Measurements from ENCODE around the gene ANXA6. TPM values are rescaled to one million over a fixed set of nuclear protein-coding genes. Genes with fewer than 3 reads are reported as not detected.

Gene ANXA6
- 277 and 387 TPM in 2 replicates for total RNA-seq (2014; rRNA removed; shearing (Covaris generic); ENCODE audit: low replicate concordance)

GRCh38 chr5:151157426-151158286 is at the start of gene ANXA6:
ANXA6 (minus strand) TSS chr5:151157779; CDS start chr5:151147901, 9,878 bp downstream.
- peaks cover 57% of the 10 kb centered on the region for H3K79me2 ChIP-seq (ENCODE audit: low read length)
- peak within 1 kb of the TSS; percentile 90 for H3K9ac ChIP-seq (ENCODE audit: low read length)
- no peaks in the 10 kb centered on the region for H3K36me3 ChIP-seq (ENCODE audit: insufficient read depth, low read length)
- no peaks in the 10 kb centered on the region for H3K9me2 ChIP-seq (replicated peaks; ENCODE audit: insufficient read depth, low read length)
- peaks cover 70% of the 10 kb centered on the region for H3K4me1 ChIP-seq (ENCODE audit: low read length)
- no peak within 1 kb of the TSS for H2AFZ ChIP-seq (ENCODE audit: low read length)
- no peaks in the 10 kb centered on the region for H3K27me3 ChIP-seq (ENCODE audit: low read length)
- no peaks in the 10 kb centered on the region for H4K20me1 ChIP-seq (ENCODE audit: insufficient read depth, low read depth, low read length)
- no peaks in the 10 kb centered on the region for H3K9me3 ChIP-seq (ENCODE audit: low read length)
- H3K4me3 ChIP-seq (ENCODE audit: low read length) = peak within 1 kb of the TSS; percentile 70
- DNase-seq = peak; percentile 89
- peak within 1 kb of the TSS; percentile 87 for H3K4me2 ChIP-seq (ENCODE audit: low read depth, low read length, poor library complexity, severe bottlenecking)
- peak within 1 kb of the TSS; percentile 95 for H3K27ac ChIP-seq (ENCODE audit: low read length)

- DNase-seq = peak; percentile 40
- H3K4me1 ChIP-seq (ENCODE audit: low read length) = peaks cover 35% of the 10 kb centered on the region
- no peaks in the 10 kb centered on the region for H4K20me1 ChIP-seq (ENCODE audit: insufficient read depth, low read depth, low read length)
- H3K9ac ChIP-seq (ENCODE audit: low read length) = no peak overlapping the region
- H3K9me3 ChIP-seq (ENCODE audit: low read length) = no peaks in the 10 kb centered on the region
- H3K9me2 ChIP-seq (replicated peaks; ENCODE audit: insufficient read depth, low read length) = no peaks in the 10 kb centered on the region
- H3K4me3 ChIP-seq (ENCODE audit: low read length) = no peak overlapping the region
- H3K4me2 ChIP-seq (ENCODE audit: low read depth, low read length, poor library complexity, severe bottlenecking) = no peak overlapping the region
- no peaks in the 10 kb centered on the region for H3K27me3 ChIP-seq (ENCODE audit: low read length)
- no peak overlapping the region for H2AFZ ChIP-seq (ENCODE audit: low read length)
- H3K27ac ChIP-seq (ENCODE audit: low read length) = peak overlapping the region; percentile 61
- peaks cover 51% of the 10 kb centered on the region for H3K36me3 ChIP-seq (ENCODE audit: insufficient read depth, low read length)
- peaks cover 35% of the 10 kb centered on the region for H3K79me2 ChIP-seq (ENCODE audit: low read length)
Measured at GRCh38 chr5:151205411-151205810, 47.8 kb upstream of the ANXA6 start.

- H3K9me2 ChIP-seq (replicated peaks; ENCODE audit: insufficient read depth, low read length) = no peaks in the 10 kb centered on the region
- no peaks in the 10 kb centered on the region for H4K20me1 ChIP-seq (ENCODE audit: insufficient read depth, low read depth, low read length)
- H3K9me3 ChIP-seq (ENCODE audit: low read length) = no peaks in the 10 kb centered on the region
- no peak overlapping the region for H2AFZ ChIP-seq (ENCODE audit: low read length)
- peaks cover 51% of the 10 kb centered on the region for H3K36me3 ChIP-seq (ENCODE audit: insufficient read depth, low read length)
- H3K79me2 ChIP-seq (ENCODE audit: low read length) = peaks cover 23% of the 10 kb centered on the region
- DNase-seq = no peak
- H3K27ac ChIP-seq (ENCODE audit: low read length) = peak overlapping the region; percentile 27; the same call in 1 of the 2 replicates
- peaks cover 32% of the 10 kb centered on the region for H3K4me1 ChIP-seq (ENCODE audit: low read length)
- H3K27me3 ChIP-seq (ENCODE audit: low read length) = no peaks in the 10 kb centered on the region
- no peak overlapping the region for H3K4me2 ChIP-seq (ENCODE audit: low read depth, low read length, poor library complexity, severe bottlenecking)
- no peak overlapping the region for H3K9ac ChIP-seq (ENCODE audit: low read length)
- no peak overlapping the region for H3K4me3 ChIP-seq (ENCODE audit: low read length)
Measured at GRCh38 chr5:151204051-151204450, 46.5 kb upstream of the ANXA6 start.

GRCh38 chr5:151202381-151203139 is 45.0 kb upstream of the ANXA6 start:
- Histone ChIP-seq H3K9me2 (replicated peaks; ENCODE audit: insufficient read depth, low read length) (no peaks in the 10 kb centered on the region), H3K36me3 (ENCODE audit: insufficient read depth, low read length) (peaks cover 57% of the 10 kb centered on the region), H3K9me3 (ENCODE audit: low read length) (no peaks in the 10 kb centered on the region), H3K4me3 (ENCODE audit: low read length) (no peak overlapping the region), H3K27ac (ENCODE audit: low read length) (peak overlapping the region; percentile 98), H3K4me2 (ENCODE audit: low read depth, low read length, poor library complexity, severe bottlenecking) (no peak overlapping the region), H3K79me2 (ENCODE audit: low read length) (peaks cover 8% of the 10 kb centered on the region), H4K20me1 (ENCODE audit: insufficient read depth, low read depth, low read length) (no peaks in the 10 kb centered on the region), H2AFZ (ENCODE audit: low read length) (no peak overlapping the region), H3K27me3 (ENCODE audit: low read length) (no peaks in the 10 kb centered on the region), H3K9ac (ENCODE audit: low read length) (no peak overlapping the region), H3K4me1 (ENCODE audit: low read length) (peaks cover 38% of the 10 kb centered on the region)
- no peak for DNase-seq

- H3K9me3 ChIP-seq (ENCODE audit: low read length) = no peaks in the 10 kb centered on the region
- no peak overlapping the region for H2AFZ ChIP-seq (ENCODE audit: low read length)
- H3K27me3 ChIP-seq (ENCODE audit: low read length) = no peaks in the 10 kb centered on the region
- no peak overlapping the region for H3K4me2 ChIP-seq (ENCODE audit: low read depth, low read length, poor library complexity, severe bottlenecking)
- H3K36me3 ChIP-seq (ENCODE audit: insufficient read depth, low read length) = peaks cover 65% of the 10 kb centered on the region
- no peaks in the 10 kb centered on the region for H4K20me1 ChIP-seq (ENCODE audit: insufficient read depth, low read depth, low read length)
- DNase-seq = no peak
- H3K27ac ChIP-seq (ENCODE audit: low read length) = peak overlapping the region; percentile 98
- H3K4me3 ChIP-seq (ENCODE audit: low read length) = no peak overlapping the region
- no peak overlapping the region for H3K9ac ChIP-seq (ENCODE audit: low read length)
- H3K4me1 ChIP-seq (ENCODE audit: low read length) = peaks cover 51% of the 10 kb centered on the region
- H3K9me2 ChIP-seq (replicated peaks; ENCODE audit: insufficient read depth, low read length) = no peaks in the 10 kb centered on the region
- H3K79me2 ChIP-seq (ENCODE audit: low read length) = 0 out of 2 replicates have a peak, but pooled peaks cover 4% of the 10 kb centered on the region
Measured at GRCh38 chr5:151200913-151201595, 43.5 kb upstream of the ANXA6 start.

- Histone ChIP-seq H3K9me2 (replicated peaks; ENCODE audit: insufficient read depth, low read length) (no peaks in the 10 kb centered on the region), H3K27ac (ENCODE audit: low read length) (peak overlapping the region; percentile 98), H3K27me3 (ENCODE audit: low read length) (no peaks in the 10 kb centered on the region), H4K20me1 (ENCODE audit: insufficient read depth, low read depth, low read length) (no peaks in the 10 kb centered on the region), H3K4me3 (ENCODE audit: low read length) (no peak overlapping the region), H2AFZ (ENCODE audit: low read length) (no peak overlapping the region), H3K4me2 (ENCODE audit: low read depth, low read length, poor library complexity, severe bottlenecking) (no peak overlapping the region), H3K36me3 (ENCODE audit: insufficient read depth, low read length) (peaks cover 66% of the 10 kb centered on the region), H3K9ac (ENCODE audit: low read length) (no peak overlapping the region), H3K4me1 (ENCODE audit: low read length) (peaks cover 47% of the 10 kb centered on the region), H3K9me3 (ENCODE audit: low read length) (no peaks in the 10 kb centered on the region), H3K79me2 (ENCODE audit: low read length) (peaks cover 9% of the 10 kb centered on the region)
- peak; percentile 36 for DNase-seq
Measured at GRCh38 chr5:151199581-151200185, 42.1 kb upstream of the ANXA6 start.

- Histone ChIP-seq H3K27ac (ENCODE audit: low read length) (peak overlapping the region; percentile 98), H3K4me1 (ENCODE audit: low read length) (peaks cover 47% of the 10 kb centered on the region)
Measured at GRCh38 chr5:151198861-151199260, 41.3 kb upstream of the ANXA6 start.

More at GRCh38 chr5:151198861-151199260, 41.3 kb upstream of the ANXA6 start:
- no peak overlapping the region for H3K4me3 ChIP-seq (ENCODE audit: low read length)
- no peaks in the 10 kb centered on the region for H3K27me3 ChIP-seq (ENCODE audit: low read length)
- peaks cover 2% of the 10 kb centered on the region; the same call in 1 of the 2 replicates for H3K9me3 ChIP-seq (ENCODE audit: low read length)
- H3K79me2 ChIP-seq (ENCODE audit: low read length) = peaks cover 9% of the 10 kb centered on the region
- H3K4me2 ChIP-seq (ENCODE audit: low read depth, low read length, poor library complexity, severe bottlenecking) = no peak overlapping the region
- no peaks in the 10 kb centered on the region for H4K20me1 ChIP-seq (ENCODE audit: insufficient read depth, low read depth, low read length)
- DNase-seq = no peak
- no peak overlapping the region for H3K9ac ChIP-seq (ENCODE audit: low read length)
- no peak overlapping the region for H2AFZ ChIP-seq (ENCODE audit: low read length)
- H3K36me3 ChIP-seq (ENCODE audit: insufficient read depth, low read length) = peaks cover 67% of the 10 kb centered on the region
- H3K9me2 ChIP-seq (replicated peaks; ENCODE audit: insufficient read depth, low read length) = no peaks in the 10 kb centered on the region
